BLaER1 (cell line): ENCODE results near the gene ZFP36L1.

ENCODE experiments used
- H3K27ac ChIP-seq: shearing (Covaris generic); formaldehyde crosslinking; 2 replicates; pipeline ENCODE4 v1.8.1; 2022
- H3K27me3 ChIP-seq: shearing (Covaris generic); formaldehyde crosslinking; 2 replicates; pipeline ENCODE4 v1.8.1; 2022
- H3K36me3 ChIP-seq: shearing (Covaris generic); formaldehyde crosslinking; 2 replicates; pipeline ENCODE4 v1.8.1; 2022
- H3K4me1 ChIP-seq: shearing (Covaris generic); formaldehyde crosslinking; 2 replicates; pipeline ENCODE4 v1.8.1; 2022
- H3K4me2 ChIP-seq: shearing (Covaris generic); formaldehyde crosslinking; 2 replicates; pipeline ENCODE4 v1.8.1; 2022
- H3K4me3 ChIP-seq: shearing (Covaris generic); formaldehyde crosslinking; 2 replicates; pipeline ENCODE4 v1.8.1; 2022
- H3K9ac ChIP-seq: shearing (Covaris generic); formaldehyde crosslinking; 2 replicates; pipeline ENCODE4 v1.8.1; 2022
- H3K9me3 ChIP-seq: shearing (Covaris generic); formaldehyde crosslinking; 2 replicates; pipeline ENCODE4 v1.8.1; 2022
- H4K20me1 ChIP-seq: shearing (Covaris generic); formaldehyde crosslinking; 2 replicates; pipeline ENCODE4 v1.8.1; 2022
- Cebpa-rat ChIP-seq: shearing (Covaris generic); IDR thresholded peaks from 2 replicates; pipeline ENCODE4 v1.8.1; 2022

Gene ZFP36L1

DNA sequence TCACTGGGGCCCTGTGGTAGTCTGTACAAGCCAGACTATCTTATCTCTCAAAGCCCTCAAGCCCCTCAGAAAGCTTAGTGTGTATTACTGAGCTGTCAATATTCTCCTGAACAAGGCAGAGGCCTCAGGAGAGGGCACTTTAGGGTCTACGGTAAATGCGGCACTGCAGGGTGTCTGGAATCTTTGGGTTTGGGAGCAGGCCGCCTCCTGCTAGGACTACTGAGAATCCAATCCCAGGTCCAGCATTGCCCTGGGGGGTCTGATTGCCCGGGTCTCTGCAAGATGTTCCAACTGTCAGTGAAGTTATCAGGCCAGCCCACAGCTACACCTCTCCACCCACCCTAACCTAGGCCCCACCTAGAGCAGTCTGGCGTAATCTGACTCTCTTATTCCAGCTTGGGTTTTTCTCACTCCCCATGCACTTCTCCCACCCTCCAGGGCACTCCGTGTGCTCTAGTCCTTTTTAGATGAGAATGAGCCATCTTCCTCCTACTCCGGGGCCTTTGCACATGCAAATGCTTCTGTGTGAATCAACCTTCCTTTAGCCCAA is 4.3 kb upstream of the ZFP36L1 start:
- peaks cover 6% of the 10 kb centered on the region for H4K20me1 ChIP-seq
- peak overlapping the region; percentile 93 for H3K9ac ChIP-seq
- H3K4me1 ChIP-seq, result peaks cover 22% of the 10 kb centered on the region
- H3K4me3 ChIP-seq, result no peak overlapping the region
- peak overlapping the region; percentile 90 for H3K4me2 ChIP-seq
- H3K27me3 ChIP-seq, result no peaks in the 10 kb centered on the region
- peaks cover 23% of the 10 kb centered on the region for H3K9me3 ChIP-seq
- peaks cover 2% of the 10 kb centered on the region; the same call in 1 of the 2 replicates for H3K36me3 ChIP-seq
- TF ChIP-seq Cebpa-rat, result no peak
- H3K27ac ChIP-seq, result peak overlapping the region; percentile 97

DNA sequence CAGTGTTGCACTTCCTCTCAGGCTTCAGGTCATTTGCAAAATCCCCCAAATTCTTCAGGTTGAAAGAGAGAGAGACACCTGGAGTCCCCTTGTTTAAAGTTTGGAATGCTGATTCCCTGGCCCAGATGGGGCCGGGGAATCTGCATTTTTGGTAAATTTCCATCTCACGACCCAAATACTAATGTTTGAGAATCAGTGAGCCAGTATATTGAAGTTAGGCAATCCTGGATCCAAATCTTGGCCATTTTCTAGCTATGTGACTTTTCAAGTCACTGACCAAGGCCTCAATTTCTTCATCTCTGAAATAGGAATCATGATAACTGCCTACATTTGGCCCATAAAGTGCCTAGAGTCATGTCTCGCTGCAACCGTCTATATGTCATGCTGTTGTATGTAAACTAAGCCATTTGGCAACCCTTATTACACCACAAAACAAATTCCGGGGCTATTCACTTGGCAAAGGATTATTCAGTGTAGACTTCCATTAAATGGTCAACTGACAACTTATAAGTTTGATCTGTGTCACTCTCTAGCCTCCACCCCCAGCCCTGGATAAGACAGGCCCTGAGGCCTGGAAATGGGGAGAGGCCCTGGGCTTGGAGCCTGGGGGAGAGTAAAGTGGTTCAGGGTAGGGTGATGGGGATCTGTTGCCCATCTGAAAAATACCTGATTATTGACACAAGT is 3.7 kb upstream of the ZFP36L1 start:
- Histone ChIP-seq H4K20me1 (peaks cover 13% of the 10 kb centered on the region), H3K4me2 (peak overlapping the region; percentile 90), H3K36me3 (peaks cover 3% of the 10 kb centered on the region), H3K4me3 (peak overlapping the region; percentile 99), H3K9ac (peak overlapping the region; percentile 93), H3K27me3 (no peaks in the 10 kb centered on the region), H3K27ac (peak overlapping the region; percentile 97), H3K9me3 (peaks cover 17% of the 10 kb centered on the region), H3K4me1 (peaks cover 22% of the 10 kb centered on the region)
- no peak for TF ChIP-seq Cebpa-rat

- H3K4me1 ChIP-seq, result peaks cover 22% of the 10 kb centered on the region
- peak overlapping the region; percentile 97 for H3K27ac ChIP-seq
- no peak for TF ChIP-seq Cebpa-rat
Measured at GRCh38 chr14:68795597-68796417, 2.9 kb upstream of the ZFP36L1 start.

DNA sequence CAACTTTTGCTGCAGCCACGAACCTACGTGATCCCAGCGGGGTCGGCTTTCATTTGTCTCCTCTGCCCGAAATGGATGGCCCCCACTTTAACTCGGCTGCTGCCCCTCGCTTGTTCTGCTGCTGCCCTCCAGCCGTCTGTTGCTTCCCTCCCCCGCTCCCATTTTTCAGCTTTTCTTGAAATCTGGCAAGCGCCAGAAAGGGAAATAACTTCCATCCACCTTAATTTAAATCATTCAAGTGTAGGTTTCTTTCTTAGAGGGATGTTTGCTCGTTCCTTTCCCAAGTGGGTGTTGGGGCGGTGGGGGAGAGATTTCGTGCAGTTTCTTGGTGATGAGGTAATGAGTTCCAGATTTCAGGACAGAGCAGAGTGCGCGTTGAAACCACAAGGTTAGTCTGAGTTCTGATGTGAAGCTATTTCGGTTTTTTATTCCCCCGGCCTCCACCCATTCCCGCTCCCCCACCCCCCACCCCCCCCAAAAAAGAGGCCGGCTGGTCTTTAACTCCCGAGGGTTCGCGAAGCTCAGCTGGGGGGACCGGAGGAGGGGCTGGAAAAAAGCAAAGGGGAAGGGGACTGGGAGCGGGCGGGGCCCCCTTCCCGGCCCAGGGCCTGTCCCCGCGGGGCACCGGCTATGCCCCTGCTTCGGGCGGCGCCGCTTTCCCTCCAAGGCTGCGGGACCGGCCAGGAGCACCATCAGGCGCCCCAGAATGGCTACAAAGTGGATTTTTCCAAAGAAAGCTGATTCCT is 2.2 kb upstream of the ZFP36L1 start:
- no peaks in the 10 kb centered on the region for H3K27me3 ChIP-seq
- H3K4me1 ChIP-seq, result peaks cover 15% of the 10 kb centered on the region
- H3K4me2 ChIP-seq, result peak overlapping the region; percentile 90
- H3K9me3 ChIP-seq, result peaks cover 10% of the 10 kb centered on the region; the same call in 1 of the 2 replicates
- H3K36me3 ChIP-seq, result peaks cover 19% of the 10 kb centered on the region
- TF ChIP-seq Cebpa-rat, result no peak
- H3K9ac ChIP-seq, result peak overlapping the region; percentile 93
- peaks cover 28% of the 10 kb centered on the region for H4K20me1 ChIP-seq
- H3K4me3 ChIP-seq, result peak overlapping the region; percentile 99
- H3K27ac ChIP-seq, result peak overlapping the region; percentile 97

More at GRCh38 chr14:68795597-68796417, 2.9 kb upstream of the ZFP36L1 start:
- peak overlapping the region; percentile 90 for H3K4me2 ChIP-seq
- peaks cover 11% of the 10 kb centered on the region for H3K36me3 ChIP-seq
- H3K9me3 ChIP-seq, result peaks cover 10% of the 10 kb centered on the region; the same call in 1 of the 2 replicates
- no peaks in the 10 kb centered on the region for H3K27me3 ChIP-seq
- peak overlapping the region; percentile 93 for H3K9ac ChIP-seq
- peaks cover 20% of the 10 kb centered on the region for H4K20me1 ChIP-seq
- peak overlapping the region; percentile 99 for H3K4me3 ChIP-seq

- Histone ChIP-seq H3K4me3 (peak overlapping the region; percentile 99), H3K27ac (peak overlapping the region; percentile 97), H3K9ac (peak overlapping the region; percentile 93), H3K4me1 (peaks cover 15% of the 10 kb centered on the region), H3K4me2 (peak overlapping the region; percentile 90), H3K36me3 (peaks cover 26% of the 10 kb centered on the region), H3K27me3 (no peaks in the 10 kb centered on the region), H3K9me3 (peaks cover 10% of the 10 kb centered on the region; the same call in 1 of the 2 replicates), H4K20me1 (peaks cover 35% of the 10 kb centered on the region)
- no peak for TF ChIP-seq Cebpa-rat
Measured at GRCh38 chr14:68794130-68794850, 1.4 kb upstream of the ZFP36L1 start.

DNA sequence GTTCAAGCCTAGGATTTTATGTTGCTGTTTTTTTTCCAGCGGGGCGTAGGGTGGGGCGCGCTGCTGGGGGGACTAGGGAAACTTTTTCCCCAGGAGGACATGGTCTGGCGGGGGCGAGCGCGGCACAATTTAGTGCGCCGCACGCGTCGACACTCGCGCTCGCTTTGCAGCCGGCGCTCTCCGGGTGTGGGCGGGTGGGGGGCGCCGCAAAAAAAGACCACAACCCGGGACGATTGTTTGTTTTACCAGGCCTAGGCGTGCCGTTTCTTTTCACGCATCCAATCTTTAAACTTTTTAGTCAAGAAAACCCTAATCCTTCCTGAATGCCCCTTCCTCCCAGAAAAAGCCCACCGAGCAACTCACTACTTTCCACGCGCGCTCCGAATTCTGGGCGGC is 865 bp upstream of the ZFP36L1 start:
- Histone ChIP-seq H3K9ac (peak overlapping the region; percentile 93), H4K20me1 (peaks cover 39% of the 10 kb centered on the region), H3K27ac (peak overlapping the region; percentile 97), H3K9me3 (peaks cover 4% of the 10 kb centered on the region; the same call in 1 of the 2 replicates), H3K36me3 (peaks cover 31% of the 10 kb centered on the region), H3K4me2 (peak overlapping the region; percentile 90), H3K4me1 (peaks cover 15% of the 10 kb centered on the region), H3K27me3 (no peaks in the 10 kb centered on the region), H3K4me3 (peak overlapping the region; percentile 99)
- TF ChIP-seq Cebpa-rat, result no peak

GRCh38 chr14:68792678-68792978 is 239 bp downstream of the ZFP36L1 start:
- Histone ChIP-seq H3K36me3 (peaks cover 40% of the 10 kb centered on the region), H3K4me1 (peaks cover 24% of the 10 kb centered on the region), H3K27ac (peak overlapping the region; percentile 97), H3K9ac (peak overlapping the region; percentile 99), H3K27me3 (no peaks in the 10 kb centered on the region), H3K4me2 (peak overlapping the region; percentile 90), H3K9me3 (no peaks in the 10 kb centered on the region; the same call in 1 of the 2 replicates), H4K20me1 (peaks cover 50% of the 10 kb centered on the region), H3K4me3 (peak overlapping the region; percentile 99)
- no peak for TF ChIP-seq Cebpa-rat

DNA sequence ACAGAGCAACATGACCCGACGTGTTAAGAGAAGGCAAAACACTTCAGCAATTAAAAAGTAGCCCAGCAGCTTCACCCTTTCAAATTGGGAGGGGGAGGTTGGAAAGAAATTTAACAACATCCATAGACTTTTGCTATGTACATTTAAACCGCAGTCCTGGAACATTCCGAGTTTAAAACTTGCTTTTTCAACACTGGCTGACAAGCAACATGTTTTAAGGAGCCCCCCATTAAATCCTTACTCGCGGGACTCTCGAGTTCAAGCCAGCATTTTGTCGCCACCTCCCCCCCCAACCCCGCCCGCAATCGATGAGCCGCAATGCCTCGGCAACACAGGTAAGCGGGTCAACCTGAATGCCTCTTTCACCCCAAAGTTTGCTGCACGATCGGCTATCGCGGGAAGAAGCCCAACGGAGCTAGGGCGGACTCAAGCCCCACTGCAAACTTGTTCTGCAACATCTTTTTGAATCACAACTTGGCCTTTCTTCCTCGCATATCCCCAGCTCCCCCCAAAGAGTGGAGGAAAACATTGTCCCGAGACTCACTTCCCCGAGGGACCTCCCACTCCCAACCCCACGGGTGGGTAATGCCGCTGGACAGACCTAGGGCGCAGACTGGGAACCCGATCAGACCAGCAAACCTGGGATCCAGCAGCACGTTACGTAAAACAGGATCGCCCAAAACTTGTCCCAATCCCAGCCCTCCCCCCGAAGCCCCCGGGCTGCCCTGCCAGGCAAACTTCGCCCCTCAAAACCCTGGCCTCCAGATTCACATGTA is 777 bp downstream of the ZFP36L1 start:
- no peaks in the 10 kb centered on the region for H3K27me3 ChIP-seq
- TF ChIP-seq Cebpa-rat, result no peak
- H3K4me2 ChIP-seq, result peak overlapping the region; percentile 90
- peaks cover 55% of the 10 kb centered on the region for H4K20me1 ChIP-seq
- H3K9me3 ChIP-seq, result no peaks in the 10 kb centered on the region; the same call in 1 of the 2 replicates
- peak overlapping the region; percentile 99 for H3K4me3 ChIP-seq
- H3K9ac ChIP-seq, result peak overlapping the region; percentile 99
- peaks cover 24% of the 10 kb centered on the region for H3K4me1 ChIP-seq
- H3K27ac ChIP-seq, result peak overlapping the region; percentile 97
- peaks cover 46% of the 10 kb centered on the region for H3K36me3 ChIP-seq
